HG03135 (cell line): ENCODE results near the gene PTPN2.
A peak's percentile ranks its signal among the peaks of the same experiment; 100 is the strongest.

ENCODE experiments used
- ATAC-seq: cut with Tn5 transposase; IDR thresholded peaks from one replicate; pipeline ENCODE4 v1.9.1; 2021; ENCODE audit warnings: mild to moderate bottlenecking, moderate library complexity; ENCODE audit not compliant: unreplicated experiment

Gene PTPN2

DNA sequence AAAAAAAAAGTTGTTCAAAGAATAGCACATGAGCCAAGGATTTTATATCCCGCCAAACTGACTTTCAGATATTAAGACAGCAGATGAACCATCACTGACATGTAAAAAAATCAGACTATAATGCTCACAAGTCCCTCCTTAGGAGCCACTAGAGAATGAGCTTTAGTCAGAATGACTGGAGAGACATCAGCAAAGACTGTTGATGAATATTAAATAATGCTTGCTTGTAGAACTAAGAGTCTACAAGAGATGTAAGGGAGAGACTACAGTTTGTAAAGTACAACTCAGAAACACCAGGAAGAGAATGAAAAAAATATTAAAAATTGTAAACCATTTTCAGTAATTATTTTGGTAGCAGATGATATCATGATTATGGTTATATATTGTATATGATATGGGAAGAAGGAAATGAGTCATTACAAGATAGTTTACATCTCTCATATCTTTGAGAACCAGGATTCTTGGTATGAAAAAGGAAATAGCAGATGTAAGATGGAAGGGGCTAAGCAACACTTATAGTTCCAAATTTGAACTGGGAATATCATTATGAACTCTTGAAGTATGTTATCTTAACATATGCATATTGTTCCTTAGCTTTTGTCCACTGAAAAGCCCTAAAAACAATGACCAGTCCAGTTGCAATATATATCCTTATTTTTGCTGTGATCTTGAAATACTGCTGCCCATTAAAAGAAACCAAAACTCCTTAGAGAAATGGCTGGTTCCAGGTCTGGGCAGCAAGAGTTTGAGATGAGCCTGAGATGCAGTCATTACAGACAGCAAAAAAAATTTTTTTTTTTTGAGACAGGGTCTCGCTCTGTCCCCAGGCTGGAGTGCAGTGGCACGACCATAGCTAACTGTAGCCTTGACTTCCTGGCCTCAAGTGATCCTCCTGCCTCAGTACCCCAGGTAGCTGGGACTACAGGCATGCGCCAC is 55.7 kb downstream of the PTPN2 start:
- ATAC-seq: no peak

DNA sequence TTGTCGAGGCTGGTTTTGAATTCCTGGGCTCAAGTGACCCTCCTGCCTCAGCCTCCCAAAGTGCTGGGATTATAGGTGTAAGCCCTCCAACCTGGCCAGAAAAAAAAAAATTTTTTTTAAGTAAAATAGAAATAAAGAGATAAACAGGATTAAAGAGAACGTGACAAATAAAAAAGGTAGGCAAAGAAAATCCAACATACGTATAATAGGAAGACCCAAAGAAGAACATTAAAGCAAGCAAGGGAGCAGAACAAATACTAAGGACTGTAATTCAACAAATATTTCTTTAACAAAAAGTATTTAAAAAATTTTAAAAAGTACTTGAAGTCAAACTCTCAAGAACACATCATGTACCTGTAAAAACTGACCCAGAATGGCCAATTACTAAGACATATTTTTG is 56.4 kb downstream of the PTPN2 start:
- no peak for ATAC-seq

DNA sequence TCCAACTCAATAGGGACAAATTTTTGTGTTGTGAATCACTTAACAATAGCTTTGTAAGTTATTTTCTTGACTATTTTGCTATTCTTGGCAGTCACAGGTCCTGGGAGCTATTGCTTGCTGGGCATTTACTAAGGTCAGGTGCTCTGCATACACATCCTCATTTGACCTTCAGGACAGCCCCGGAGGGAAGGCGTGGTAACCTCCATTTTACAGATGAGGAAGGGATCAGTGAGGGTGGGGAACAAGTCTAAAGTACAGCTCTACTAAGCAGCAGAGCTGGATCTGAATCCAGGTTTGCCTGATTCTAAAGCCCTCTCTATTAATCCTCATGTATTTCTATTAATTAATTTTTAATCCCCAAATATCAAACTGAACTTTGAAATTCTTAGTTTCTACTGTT is 58.8 kb downstream of the PTPN2 start:
- ATAC-seq: no peak

DNA sequence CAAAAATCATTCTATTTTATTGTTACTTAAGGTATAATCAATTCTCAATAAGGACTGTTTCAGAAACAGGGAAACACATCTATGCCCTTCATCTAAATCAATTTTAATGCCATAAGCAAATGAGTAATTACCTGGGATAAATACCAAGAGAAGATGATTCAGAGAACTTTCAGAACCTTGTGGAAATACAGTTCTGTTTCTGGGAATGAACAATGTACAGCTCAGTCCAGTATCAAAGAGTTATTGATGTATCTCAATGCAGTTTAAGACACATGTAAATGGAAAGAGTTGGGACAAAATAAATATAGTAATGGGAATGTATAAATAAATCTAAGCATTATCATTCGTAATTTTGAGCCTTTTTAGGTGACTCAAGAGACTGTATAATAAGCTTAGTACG is 60.1 kb downstream of the PTPN2 start:
- no peak for ATAC-seq

DNA sequence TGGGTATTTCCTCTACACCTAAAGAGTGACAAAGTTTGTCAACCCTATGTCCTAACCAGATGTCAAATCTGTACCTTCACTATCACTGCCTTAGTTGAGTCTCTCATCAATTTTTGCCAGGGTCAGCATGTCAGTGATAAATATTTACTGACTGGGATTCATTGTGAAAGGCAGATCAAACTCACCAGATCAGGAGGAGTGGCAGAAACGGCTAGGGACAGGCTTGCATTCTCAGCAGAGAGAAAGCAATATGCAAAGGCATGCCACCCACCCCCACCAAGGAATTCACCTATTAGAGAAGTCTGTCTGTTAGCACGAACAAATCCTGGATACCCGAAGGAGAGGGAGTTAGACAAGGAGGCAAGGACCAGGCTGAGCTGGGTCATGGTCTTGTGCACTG is 62.6 kb downstream of the PTPN2 start:
- no peak for ATAC-seq

DNA sequence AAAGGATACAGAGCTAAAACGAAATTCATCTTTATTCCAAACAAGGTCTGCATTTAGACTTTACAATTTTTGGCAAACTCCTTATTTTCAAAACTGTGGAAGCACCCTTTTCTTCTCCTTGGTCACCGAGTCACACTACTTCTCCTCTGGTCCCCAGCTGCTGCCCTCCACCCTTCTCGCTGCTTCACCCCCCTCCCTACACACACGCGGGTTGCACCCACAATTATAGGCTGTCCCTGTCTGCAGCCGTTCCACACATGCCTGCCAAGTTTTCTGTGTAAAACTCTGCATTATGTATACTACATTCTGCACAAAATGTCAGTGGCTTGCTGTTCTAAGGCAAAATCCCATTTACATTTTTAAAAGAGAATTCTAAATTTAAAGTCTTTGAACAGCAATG is 63.5 kb downstream of the PTPN2 start:
- ATAC-seq: no peak

DNA sequence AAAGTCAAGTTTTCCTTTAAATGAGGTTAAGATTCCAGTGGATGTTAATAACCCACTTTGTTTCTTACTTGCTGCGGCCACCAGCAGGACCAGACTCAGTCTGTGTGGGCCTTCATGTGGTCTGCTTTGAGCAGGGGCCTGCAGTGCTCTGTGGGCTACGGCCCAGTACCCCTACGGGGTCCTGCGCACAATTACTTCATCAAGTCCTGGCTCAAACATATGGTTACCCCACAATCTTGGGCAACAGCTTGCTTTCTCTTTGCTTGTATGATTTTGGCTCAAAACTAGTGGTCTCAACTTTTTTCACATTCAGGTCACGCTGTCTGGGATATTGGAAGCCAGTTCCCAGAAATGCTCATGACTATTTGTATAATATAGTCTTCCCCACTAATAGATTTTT is 64.2 kb downstream of the PTPN2 start:
- ATAC-seq: no peak

DNA sequence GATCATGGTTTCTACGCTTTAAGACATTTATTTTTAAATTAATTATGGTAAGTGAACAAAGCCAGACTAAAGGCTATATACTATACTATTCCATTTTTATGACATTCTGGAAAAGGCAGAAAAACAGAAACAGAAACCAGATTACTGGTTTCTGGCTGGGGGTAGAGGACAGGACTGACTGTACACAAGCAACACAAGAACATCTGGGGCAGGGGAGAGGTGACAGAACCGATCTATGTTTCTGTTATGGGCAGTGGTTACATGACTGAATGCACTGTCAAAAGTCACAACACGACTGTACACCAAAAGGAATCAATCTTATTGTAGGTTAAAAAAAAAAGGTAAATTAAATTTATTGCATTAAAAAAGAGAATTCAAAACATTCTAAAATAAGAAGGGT is 64.7 kb downstream of the PTPN2 start:
- peak; percentile 87 for ATAC-seq

DNA sequence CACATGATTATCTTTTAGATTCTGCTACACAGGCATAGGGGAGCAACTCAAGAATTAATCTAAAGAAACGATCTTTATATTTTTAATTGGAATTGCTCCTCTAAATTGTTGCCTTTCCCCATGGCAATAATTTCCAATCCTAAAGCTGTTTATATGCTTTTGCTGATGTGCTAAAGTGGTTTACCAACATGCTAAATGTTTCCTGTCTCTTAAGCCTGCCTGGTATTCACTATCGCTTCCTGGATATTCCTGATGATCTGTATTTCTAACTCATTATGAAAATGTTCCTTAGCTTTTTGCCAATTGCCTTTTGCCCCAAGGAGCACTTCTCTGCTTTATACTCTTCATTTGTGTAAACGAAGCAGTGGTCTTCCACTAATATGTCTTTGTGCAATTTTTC is 65.8 kb downstream of the PTPN2 start:
- ATAC-seq: no peak

DNA sequence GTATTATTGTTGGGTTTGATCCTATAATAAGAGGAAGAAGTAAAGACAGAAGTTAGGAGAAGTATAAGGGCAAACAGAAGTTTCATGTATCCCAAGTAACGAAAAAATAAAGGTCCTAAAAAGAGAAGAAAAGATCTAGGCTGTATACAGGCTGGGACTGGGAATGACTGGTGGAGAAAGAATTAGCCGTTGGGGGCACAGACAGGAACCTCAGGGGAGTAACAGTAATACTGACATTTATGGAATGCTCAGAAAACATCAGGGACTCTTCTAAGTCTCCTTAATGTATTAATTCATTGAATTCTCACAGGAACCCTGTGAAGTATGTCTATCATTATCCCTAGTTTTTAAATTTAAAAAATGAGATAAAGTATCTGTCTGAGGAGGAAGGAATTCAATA is 67.6 kb downstream of the PTPN2 start:
- no peak for ATAC-seq

DNA sequence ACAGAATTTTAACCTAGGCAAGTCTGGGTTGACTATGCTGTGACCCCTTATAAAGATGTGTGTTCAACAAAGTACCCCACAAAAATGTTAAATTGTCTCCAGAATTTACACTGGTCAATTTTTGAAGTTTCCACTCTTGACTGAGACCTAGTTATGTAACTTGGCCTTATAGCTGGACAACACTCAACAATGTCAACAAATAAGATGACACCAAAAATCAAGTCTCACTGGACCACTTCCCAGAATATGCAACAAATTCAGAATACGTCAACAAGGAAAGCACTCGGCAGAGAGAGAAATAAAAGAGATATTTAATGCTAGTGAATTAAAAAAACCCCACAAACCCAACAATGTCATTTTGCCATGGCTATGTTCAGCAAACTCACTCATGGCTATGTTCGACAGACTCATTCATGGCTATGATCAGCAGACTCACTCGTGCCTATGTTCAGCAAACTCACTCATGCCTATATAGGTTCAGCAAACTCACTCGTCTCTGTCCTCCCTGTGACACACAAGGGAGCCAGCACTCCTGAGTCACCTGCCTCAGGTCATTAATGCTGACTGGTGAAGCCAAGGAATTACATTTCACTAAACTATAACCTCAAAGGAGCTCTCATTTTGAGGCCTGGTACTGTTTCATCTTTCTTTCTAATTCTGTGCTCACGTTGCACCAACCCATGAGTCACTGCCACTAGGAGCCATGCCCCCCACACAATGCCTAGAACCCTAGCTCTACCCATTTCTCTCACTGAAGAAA is 72.7 kb downstream of the PTPN2 start:
- no peak for ATAC-seq

DNA sequence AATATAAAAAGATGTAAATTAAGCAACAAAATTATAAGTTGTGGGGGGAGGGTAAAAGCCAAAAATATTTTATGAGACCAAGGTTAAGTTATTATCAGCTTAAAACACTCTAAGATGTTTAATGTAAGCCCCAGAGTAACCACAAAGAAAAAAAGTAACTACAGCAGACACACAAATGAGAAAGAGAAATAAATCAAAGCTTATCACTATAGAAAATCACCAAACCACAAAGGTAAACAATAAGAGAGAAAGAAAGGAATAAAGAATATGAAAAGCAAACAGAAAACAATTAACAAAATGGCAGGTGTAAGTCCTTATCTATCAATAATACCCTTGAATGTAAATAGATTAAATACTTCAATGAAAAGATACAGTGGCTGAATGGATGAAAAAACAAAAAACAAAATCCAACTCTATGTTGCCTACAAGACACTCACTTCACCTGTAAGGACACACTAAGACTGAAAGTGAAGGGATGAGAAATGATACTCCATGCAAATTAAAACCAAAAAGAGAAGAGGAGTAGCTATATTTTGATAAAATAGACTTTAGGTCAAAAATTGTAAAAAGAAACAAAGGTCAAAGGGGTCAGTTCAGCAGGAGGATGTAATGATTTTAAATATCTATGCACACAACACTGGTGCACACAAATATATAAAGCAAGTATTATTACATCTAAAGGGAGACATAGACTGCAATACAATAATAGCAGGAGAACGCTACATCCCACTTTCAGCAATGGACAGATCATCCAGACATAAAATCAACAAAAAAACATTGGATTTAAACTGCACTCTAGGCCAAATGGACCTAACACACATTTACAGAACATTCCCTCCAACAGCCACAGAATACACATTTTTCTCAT is 80.7 kb downstream of the PTPN2 start:
- ATAC-seq: no peak

DNA sequence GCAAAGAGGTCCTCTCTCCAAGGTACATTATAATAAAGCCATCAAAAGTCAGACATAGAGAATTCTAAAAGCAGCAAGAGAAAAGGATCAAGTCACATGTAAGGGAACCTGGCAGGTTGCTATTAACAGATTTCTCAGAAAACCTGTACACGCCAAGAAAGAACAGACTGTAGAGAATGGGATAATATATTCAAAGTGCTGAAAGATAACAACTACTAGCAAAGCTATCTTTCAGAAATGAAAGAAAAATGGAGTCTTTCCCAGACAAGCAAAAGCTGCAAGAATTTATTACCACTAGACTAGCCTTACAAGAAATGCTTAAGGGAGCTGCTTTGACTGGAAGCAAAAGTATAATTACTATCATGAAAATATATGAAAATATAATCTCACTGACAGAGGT is 81.5 kb downstream of the PTPN2 start:
- no peak for ATAC-seq

DNA sequence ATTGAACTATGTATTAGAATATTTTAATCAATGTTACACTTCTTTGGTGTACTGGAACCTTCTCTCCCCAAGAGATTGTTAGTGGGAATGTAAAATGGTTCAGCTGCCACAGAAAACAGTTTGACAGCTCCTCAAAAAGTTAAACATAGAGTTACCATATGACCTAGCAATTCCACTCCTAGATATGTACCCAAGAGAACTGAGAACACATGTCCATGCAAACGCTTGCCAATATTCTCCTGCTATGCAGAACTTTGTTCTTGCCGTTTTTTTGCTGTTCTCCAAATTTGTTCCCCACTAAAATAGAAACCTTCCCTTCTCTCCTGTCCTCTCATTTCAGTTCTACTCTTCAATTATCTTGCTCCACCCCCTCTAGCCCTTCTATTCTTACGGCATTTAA is 87.6 kb downstream of the PTPN2 start:
- ATAC-seq: no peak

DNA sequence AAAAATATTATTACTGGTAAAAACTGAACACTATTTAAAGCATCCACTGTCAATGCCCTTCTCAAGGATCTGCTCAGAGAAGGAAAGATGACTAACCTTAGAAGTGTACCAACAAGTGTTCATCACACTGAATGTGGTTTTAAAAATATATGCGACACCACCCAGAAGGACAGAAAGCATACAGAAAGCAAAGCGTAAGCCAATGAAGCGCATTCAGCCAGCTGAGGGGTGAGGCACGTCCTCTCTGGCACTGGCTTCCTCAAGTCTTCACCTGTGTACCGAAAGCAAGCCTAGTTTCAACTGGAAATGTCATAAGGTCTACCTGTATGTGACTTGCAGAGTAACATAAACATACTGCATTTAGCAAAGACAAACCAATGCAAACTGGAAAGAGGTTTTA is 92.4 kb downstream of the PTPN2 start:
- no peak for ATAC-seq

DNA sequence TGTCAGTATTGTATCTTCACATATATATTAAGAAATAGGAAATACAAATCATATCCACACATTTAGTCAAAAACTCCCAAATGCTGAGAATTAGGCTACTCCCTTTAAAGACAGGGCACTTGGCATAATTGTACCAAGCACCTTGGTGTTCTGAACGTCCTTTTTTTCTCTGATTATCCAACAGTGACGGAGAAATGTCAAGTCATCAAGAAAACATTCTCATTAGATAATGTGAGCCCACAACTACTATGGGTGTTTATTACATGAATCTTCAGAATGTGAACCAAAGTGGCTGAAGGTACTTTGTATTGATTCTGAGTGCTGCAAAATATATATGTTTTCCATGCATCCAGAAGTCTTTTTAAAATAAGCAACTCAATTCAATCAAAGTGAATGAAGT is 97.4 kb downstream of the PTPN2 start:
- ATAC-seq: no peak

DNA sequence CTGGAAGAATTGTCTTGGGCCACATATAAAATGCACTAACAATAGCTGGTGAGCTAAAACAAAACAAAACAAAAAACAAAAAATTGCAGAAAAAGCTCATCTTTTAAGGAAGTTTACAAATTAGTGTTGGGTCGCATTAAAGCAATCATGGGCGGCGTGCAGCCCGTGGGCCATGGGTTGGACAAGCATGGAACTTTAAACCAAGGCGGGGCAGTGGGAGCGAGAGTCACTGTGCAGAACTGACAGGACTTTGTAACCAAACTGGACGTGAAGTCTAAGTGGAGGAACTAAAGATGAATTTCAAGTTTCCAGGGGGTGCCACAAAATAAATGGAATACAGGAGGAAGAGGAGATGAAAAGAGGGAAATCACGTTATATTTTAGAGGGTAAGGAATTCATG is 100.5 kb downstream of the PTPN2 start:
- ATAC-seq: no peak

DNA sequence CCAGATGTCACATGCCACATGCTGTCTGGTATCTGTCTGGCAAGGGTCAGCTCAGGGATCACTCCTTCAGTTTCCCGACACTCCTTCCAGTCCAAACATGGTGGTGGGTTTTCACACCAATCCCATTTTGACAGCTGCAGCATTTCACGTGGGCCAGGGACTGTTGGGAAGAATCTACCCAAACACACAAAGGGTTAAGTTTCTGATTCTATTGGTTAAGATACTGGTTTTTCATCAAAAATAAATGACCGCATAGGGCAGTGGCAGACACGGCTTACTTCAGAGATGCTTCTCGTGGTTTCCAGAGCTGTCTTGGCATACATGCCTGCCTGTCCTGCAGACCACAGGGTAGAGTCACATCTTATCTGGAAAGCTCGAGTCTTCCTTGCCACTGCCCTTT is 101.5 kb downstream of the PTPN2 start:
- no peak for ATAC-seq

DNA sequence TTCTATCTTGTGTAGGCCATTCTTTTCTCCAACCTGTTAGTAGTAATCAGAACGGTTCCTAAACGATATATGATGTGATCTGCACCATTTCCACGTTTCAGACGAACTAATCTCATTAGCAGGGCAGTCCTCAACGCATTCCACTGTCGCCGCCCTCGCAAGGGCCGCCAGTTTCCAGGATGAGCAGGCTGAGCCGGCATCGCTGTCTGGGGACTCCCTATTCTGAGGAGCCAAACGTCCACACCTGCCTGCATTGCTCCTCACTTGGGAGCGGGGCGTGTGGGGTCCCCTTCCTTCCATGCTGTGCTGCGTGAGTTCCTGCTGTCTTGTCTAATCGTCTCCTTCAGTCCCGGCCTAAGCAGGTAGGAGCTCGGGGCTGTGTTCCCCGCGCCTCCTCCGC is 104.6 kb downstream of the PTPN2 start:
- ATAC-seq: no peak

DNA sequence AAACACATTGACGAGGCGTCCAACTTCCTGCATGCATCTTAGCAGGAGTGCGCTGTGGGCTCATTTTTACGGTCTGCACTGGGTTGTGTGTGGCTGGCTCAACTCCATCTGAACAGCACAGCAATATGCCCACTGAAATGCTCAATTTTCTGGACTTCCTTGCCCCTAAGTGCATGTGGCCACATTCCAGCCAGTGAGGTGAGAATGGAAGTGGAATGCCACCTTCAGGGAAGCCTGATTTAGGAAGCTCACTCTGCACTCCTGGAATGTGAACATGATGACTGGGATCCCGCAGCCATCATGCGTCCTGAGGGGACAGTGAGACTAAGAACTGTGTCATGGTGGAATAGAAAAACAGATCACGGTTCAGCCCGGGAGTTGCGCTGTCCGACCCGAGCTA is 105.0 kb downstream of the PTPN2 start:
- no peak for ATAC-seq

DNA sequence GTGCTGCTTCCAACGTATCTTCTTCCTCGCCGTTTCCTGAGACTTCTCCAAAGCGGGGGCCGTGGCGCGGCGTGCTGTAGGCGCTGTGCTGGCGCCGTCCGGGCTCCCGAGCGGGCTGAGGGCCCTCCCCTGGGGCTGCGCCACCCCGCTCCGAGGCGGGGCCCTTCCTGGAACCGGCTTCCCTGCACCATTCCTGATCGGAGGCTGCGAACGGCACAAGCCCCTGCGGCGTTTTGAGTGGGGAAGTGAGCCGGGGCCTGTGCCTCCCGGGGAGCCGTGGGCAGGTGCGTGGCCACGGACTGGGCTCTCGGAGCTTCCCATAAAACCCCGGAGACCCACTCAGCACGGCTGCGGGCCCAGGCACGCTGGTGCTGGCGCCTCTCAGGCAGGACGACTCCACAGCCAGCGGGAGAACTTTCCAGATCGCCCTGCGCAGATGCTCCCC is 106.5 kb downstream of the PTPN2 start:
- ATAC-seq: no peak
